Activated CD4-positive, alpha-beta T cell treated with anti-CD3 and anti-CD28 coated beads, Interleukin-2, amount 50 U/mL, for 24 hours (primary cell): ENCODE results near the gene PIEZO2.

ENCODE experiments used
- DNase-seq, 2 donors: peaks; one replicate each; pipeline ENCODE4 v3.0.0-alpha.2; 2020; ENCODE audit warnings: low read depth in 1 of 2, low spot score in 1 of 2

PIEZO2 gene

GRCh38 chr18:11113937-11114336 is 35.4 kb downstream of the PIEZO2 start:
- no peak for DNase-seq

- DNase-seq = no peak
Measured at GRCh38 chr18:11113046-11113548, 36.3 kb downstream of the PIEZO2 start.

- DNase-seq = no peak
Measured at GRCh38 chr18:11112286-11112685, 37.1 kb downstream of the PIEZO2 start.

GRCh38 chr18:11110509-11110908 is 38.9 kb downstream of the PIEZO2 start:
- DNase-seq = no peak

- no peak for DNase-seq
Measured at GRCh38 chr18:11108947-11109346, 40.4 kb downstream of the PIEZO2 start.

- DNase-seq = no peak
Measured at GRCh38 chr18:11106894-11107293, 42.5 kb downstream of the PIEZO2 start.

GRCh38 chr18:11105463-11105862 is 43.9 kb downstream of the PIEZO2 start:
- no peak for DNase-seq

GRCh38 chr18:11104307-11104706 is 45.1 kb downstream of the PIEZO2 start:
- DNase-seq = no peak

- DNase-seq = no peak
Measured at GRCh38 chr18:11096839-11097750, 52.3 kb downstream of the PIEZO2 start.

GRCh38 chr18:11096411-11096810 is 53.0 kb downstream of the PIEZO2 start:
- no peak for DNase-seq

GRCh38 chr18:11095674-11096293 is 53.6 kb downstream of the PIEZO2 start:
- DNase-seq = no peak

GRCh38 chr18:11095211-11095610 is 54.2 kb downstream of the PIEZO2 start:
- no peak for DNase-seq

GRCh38 chr18:11091746-11092145 is 57.6 kb downstream of the PIEZO2 start:
- no peak for DNase-seq

- DNase-seq = no peak
Measured at GRCh38 chr18:11089931-11090715, 59.2 kb downstream of the PIEZO2 start.

GRCh38 chr18:11081009-11081532 is 68.3 kb downstream of the PIEZO2 start:
- DNase-seq = no peak

- DNase-seq = no peak
Measured at GRCh38 chr18:11078491-11078890, 70.9 kb downstream of the PIEZO2 start.

- DNase-seq = no peak
Measured at GRCh38 chr18:11077548-11078187, 71.7 kb downstream of the PIEZO2 start.

- DNase-seq = no peak
Measured at GRCh38 chr18:11074889-11075288, 74.5 kb downstream of the PIEZO2 start.

- no peak for DNase-seq
Measured at GRCh38 chr18:11073971-11074370, 75.4 kb downstream of the PIEZO2 start.

- DNase-seq = no peak
Measured at GRCh38 chr18:11072632-11073031, 76.7 kb downstream of the PIEZO2 start.

GRCh38 chr18:11071300-11071699 is 78.1 kb downstream of the PIEZO2 start:
- no peak for DNase-seq
